ENCODE measurements around the gene FKTN.
A peak's percentile ranks its signal among the peaks of the same experiment; 100 is the strongest.
"Not testable (repeated sequence)": the region's sequence is repeated elsewhere in the genome, so short reads cannot be mapped to it uniquely, and the experiment has no call there.

Gene FKTN

GRCh38 chr9:105557804-105558610 lies at the start of gene FKTN:
Gene FKTN (plus strand): TSS chr9:105558131. CDS start chr9:105575033, 16,902 bp downstream.
- peak within 1 kb of the TSS; percentile 82 for H3K27ac Mint-ChIP-seq
- peak; percentile 97 for ATAC-seq
- peaks cover 28% of the 10 kb centered on the region for H3K36me3 Mint-ChIP-seq (ENCODE audit: low read depth)
- H3K4me1 Mint-ChIP-seq: peaks cover 21% of the 10 kb centered on the region
- H3K4me3 Mint-ChIP-seq: peak within 1 kb of the TSS; percentile 92
- H3K27me3 Mint-ChIP-seq: no peaks in the 10 kb centered on the region
- DNase-seq: peak; percentile 84
- peaks cover 18% of the 10 kb centered on the region for H3K9me3 Mint-ChIP-seq

GRCh38 chr9:105508530-105508929 lies 49.4 kb upstream of the FKTN start:
- ATAC-seq: no peak
- Mint-ChIP-seq H3K27ac (no peak overlapping the region), H3K36me3 (ENCODE audit: low read depth) (no peaks in the 10 kb centered on the region), H3K4me1 (peaks cover 8% of the 10 kb centered on the region), H3K27me3 (no peaks in the 10 kb centered on the region), H3K9me3 (no peaks in the 10 kb centered on the region), H3K4me3 (no peak overlapping the region)
- no peak for DNase-seq

- H3K27me3 Mint-ChIP-seq: no peaks in the 10 kb centered on the region
- no peaks in the 10 kb centered on the region for H3K36me3 Mint-ChIP-seq (ENCODE audit: low read depth)
- H3K27ac Mint-ChIP-seq: no peak overlapping the region
- H3K4me3 Mint-ChIP-seq: no peak overlapping the region
- no peaks in the 10 kb centered on the region for H3K9me3 Mint-ChIP-seq
- peaks cover 8% of the 10 kb centered on the region for H3K4me1 Mint-ChIP-seq
- ATAC-seq: peak; percentile 81
- no peak for DNase-seq
These were observed 47.9 kb upstream of the FKTN start for GRCh38 chr9:105510024-105510423.

GRCh38 chr9:105511446-105511845 lies 46.5 kb upstream of the FKTN start:
- no peak overlapping the region for H3K27ac Mint-ChIP-seq
- H3K9me3 Mint-ChIP-seq: no peaks in the 10 kb centered on the region
- H3K36me3 Mint-ChIP-seq (ENCODE audit: low read depth): no peaks in the 10 kb centered on the region
- no peak overlapping the region for H3K4me3 Mint-ChIP-seq
- no peak for ATAC-seq
- DNase-seq: no peak
- peaks cover 8% of the 10 kb centered on the region for H3K4me1 Mint-ChIP-seq
- no peaks in the 10 kb centered on the region for H3K27me3 Mint-ChIP-seq

GRCh38 chr9:105515811-105516413 lies 42.0 kb upstream of the FKTN start:
- Mint-ChIP-seq H3K27ac (no peak overlapping the region), H3K9me3 (no peaks in the 10 kb centered on the region), H3K4me1 (no peaks in the 10 kb centered on the region), H3K4me3 (no peak overlapping the region), H3K36me3 (ENCODE audit: low read depth) (peaks cover 4% of the 10 kb centered on the region), H3K27me3 (no peaks in the 10 kb centered on the region)
- ATAC-seq (no peak), DNase-seq (no peak)

- H3K36me3 Mint-ChIP-seq (ENCODE audit: low read depth); H3K9me3 Mint-ChIP-seq; H3K27me3 Mint-ChIP-seq; H3K4me1 Mint-ChIP-seq; H3K27ac Mint-ChIP-seq; H3K4me3 Mint-ChIP-seq: not testable (repeated sequence)
- peak; percentile 85 for ATAC-seq
- peak; percentile 25 for DNase-seq
These were observed 38.1 kb upstream of the FKTN start for GRCh38 chr9:105519710-105520369.

- not testable (repeated sequence) for H3K4me1 Mint-ChIP-seq; H3K27me3 Mint-ChIP-seq; H3K4me3 Mint-ChIP-seq; H3K9me3 Mint-ChIP-seq; H3K27ac Mint-ChIP-seq; DNase-seq; ATAC-seq; H3K36me3 Mint-ChIP-seq (ENCODE audit: low read depth)
These were observed 36.9 kb upstream of the FKTN start for GRCh38 chr9:105520992-105521391.

GRCh38 chr9:105522618-105523385 lies 35.1 kb upstream of the FKTN start:
- DNase-seq; H3K27me3 Mint-ChIP-seq; H3K4me1 Mint-ChIP-seq; ATAC-seq; H3K9me3 Mint-ChIP-seq; H3K4me3 Mint-ChIP-seq; H3K27ac Mint-ChIP-seq; H3K36me3 Mint-ChIP-seq (ENCODE audit: low read depth): not testable (repeated sequence)

GRCh38 chr9:105531530-105531929 lies 26.4 kb upstream of the FKTN start:
- peaks cover 31% of the 10 kb centered on the region for H3K4me1 Mint-ChIP-seq
- H3K36me3 Mint-ChIP-seq (ENCODE audit: low read depth): peaks cover 2% of the 10 kb centered on the region
- no peak for ATAC-seq
- H3K27ac Mint-ChIP-seq: no peak overlapping the region
- no peak for DNase-seq
- no peak overlapping the region for H3K4me3 Mint-ChIP-seq
- H3K27me3 Mint-ChIP-seq: peaks cover 1% of the 10 kb centered on the region
- peaks cover 3% of the 10 kb centered on the region for H3K9me3 Mint-ChIP-seq

GRCh38 chr9:105535920-105536668 lies 21.8 kb upstream of the FKTN start:
- Mint-ChIP-seq H3K4me3 (no peak overlapping the region), H3K4me1 (peaks cover 31% of the 10 kb centered on the region), H3K27me3 (no peaks in the 10 kb centered on the region), H3K36me3 (ENCODE audit: low read depth) (no peaks in the 10 kb centered on the region), H3K9me3 (no peaks in the 10 kb centered on the region), H3K27ac (no peak overlapping the region)
- ATAC-seq (peak; percentile 68), DNase-seq (no peak)

GRCh38 chr9:105539452-105539851 lies 18.5 kb upstream of the FKTN start:
- H3K4me1 Mint-ChIP-seq: peaks cover 23% of the 10 kb centered on the region
- H3K27ac Mint-ChIP-seq: no peak overlapping the region
- ATAC-seq (no peak), DNase-seq (peak; percentile 8)
- no peaks in the 10 kb centered on the region for H3K36me3 Mint-ChIP-seq (ENCODE audit: low read depth)
- no peaks in the 10 kb centered on the region for H3K27me3 Mint-ChIP-seq
- H3K9me3 Mint-ChIP-seq: no peaks in the 10 kb centered on the region
- no peak overlapping the region for H3K4me3 Mint-ChIP-seq

- no peak for DNase-seq
- H3K9me3 Mint-ChIP-seq: no peaks in the 10 kb centered on the region
- H3K27ac Mint-ChIP-seq: peak overlapping the region; percentile 32
- no peaks in the 10 kb centered on the region for H3K36me3 Mint-ChIP-seq (ENCODE audit: low read depth)
- H3K4me3 Mint-ChIP-seq: no peak overlapping the region
- no peaks in the 10 kb centered on the region for H3K27me3 Mint-ChIP-seq
- ATAC-seq: peak; percentile 100
- peaks cover 6% of the 10 kb centered on the region for H3K4me1 Mint-ChIP-seq
These were observed 16.1 kb upstream of the FKTN start for GRCh38 chr9:105541838-105542237.

GRCh38 chr9:105554042-105554441 lies 3.9 kb upstream of the FKTN start:
- ATAC-seq (no peak), DNase-seq (no peak)
- Mint-ChIP-seq H3K27ac (no peak overlapping the region), H3K27me3 (no peaks in the 10 kb centered on the region), H3K4me3 (no peak overlapping the region), H3K9me3 (no peaks in the 10 kb centered on the region), H3K36me3 (ENCODE audit: low read depth) (no peaks in the 10 kb centered on the region), H3K4me1 (peaks cover 16% of the 10 kb centered on the region)

- peaks cover 43% of the 10 kb centered on the region for H3K36me3 Mint-ChIP-seq (ENCODE audit: low read depth)
- peak overlapping the region; percentile 20 for H3K27ac Mint-ChIP-seq
- ATAC-seq (no peak), DNase-seq (no peak)
- H3K27me3 Mint-ChIP-seq: no peaks in the 10 kb centered on the region
- H3K4me3 Mint-ChIP-seq: no peak overlapping the region
- H3K9me3 Mint-ChIP-seq: peaks cover 25% of the 10 kb centered on the region
- no peaks in the 10 kb centered on the region for H3K4me1 Mint-ChIP-seq
These were observed 14.5 kb downstream of the FKTN start for GRCh38 chr9:105572455-105572854.

Data from activated naive CD8-positive, alpha-beta T cell treated with anti-CD3 and anti-CD28 coated beads, Interleukin-2, amount 50 U/mL, for 24 hours (primary cell).